DMS114 treated with DMSO at 0.1 percent for 48 hours (cell line): Measurements from ENCODE around the gene AUTS2.

Source experiments
- DNase-seq: peaks from one replicate; lab custom pipeline; 2025; ENCODE audit not compliant: unreplicated experiment; lab: John Stamatoyannopoulos, UW

Gene AUTS2

DNA sequence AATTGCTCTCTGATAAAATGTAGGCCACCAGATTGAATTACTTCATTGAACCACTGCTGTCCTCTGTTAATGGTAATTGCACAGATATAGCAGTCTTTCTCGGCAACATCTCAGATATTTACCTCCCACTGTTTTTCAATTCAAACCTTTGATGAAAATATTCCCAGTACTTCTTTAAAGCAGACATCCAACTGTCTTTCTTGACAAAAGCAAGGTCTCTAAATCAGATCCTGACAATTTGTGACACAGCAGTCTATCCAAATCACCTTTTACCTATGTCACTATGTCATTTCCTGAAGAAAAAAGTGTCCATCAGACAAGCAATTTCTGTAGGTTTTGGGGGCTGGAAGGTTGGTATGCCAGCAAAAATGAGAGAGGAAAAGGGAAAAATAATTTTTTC lies 555.7 kb downstream of the AUTS2 start:
- no peak for DNase-seq

DNA sequence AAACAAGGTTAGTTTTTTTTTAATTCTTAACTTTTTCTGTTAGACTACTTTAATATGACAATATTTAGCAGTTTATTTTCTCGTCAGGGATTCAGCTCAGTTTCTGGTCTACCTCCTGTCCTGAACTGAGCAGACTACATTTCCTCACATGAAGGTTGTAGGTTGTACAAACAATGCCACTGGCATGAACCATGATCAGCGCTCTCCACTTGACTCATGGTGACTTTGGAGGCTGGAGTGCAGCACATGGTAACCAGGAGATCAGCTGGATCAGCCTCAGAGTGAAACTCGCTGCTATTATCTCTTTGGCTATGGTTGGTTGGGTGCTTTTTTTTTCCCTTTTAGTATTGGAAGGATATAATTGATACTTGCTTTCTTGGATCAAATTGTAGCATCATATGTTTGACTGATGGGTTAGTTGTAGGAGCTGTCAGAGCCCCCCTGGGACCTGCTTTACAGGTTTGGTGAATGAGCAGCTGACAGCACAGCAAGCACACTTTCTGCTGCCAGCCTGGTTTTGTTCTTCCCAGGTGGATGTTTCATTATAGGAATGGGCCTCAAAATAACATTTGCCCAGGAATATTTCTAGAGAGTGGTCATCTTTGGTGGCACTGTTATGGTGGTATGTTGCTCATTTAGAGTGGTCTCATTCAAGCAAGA lies 556.4 kb downstream of the AUTS2 start:
- no peak for DNase-seq

DNA sequence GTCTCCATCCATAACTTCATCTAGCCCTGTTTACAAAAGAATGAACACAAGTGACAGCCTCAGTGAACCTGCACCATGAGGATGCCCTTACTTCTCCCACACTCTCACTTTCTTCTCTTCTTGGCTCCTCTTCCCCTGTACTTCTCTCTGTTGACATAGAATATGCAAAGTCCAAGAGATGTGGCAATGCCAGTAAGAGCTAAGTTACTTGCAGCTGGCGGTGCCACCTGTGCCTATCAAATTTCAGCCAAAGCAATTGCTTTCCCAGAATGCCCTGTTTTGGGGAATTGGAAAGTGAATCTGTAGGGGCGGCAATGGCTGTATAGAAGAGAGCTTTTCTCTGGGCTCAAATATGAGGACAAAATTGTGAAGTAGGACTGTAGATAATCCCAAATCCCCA lies 557.8 kb downstream of the AUTS2 start:
- no peak for DNase-seq

DNA sequence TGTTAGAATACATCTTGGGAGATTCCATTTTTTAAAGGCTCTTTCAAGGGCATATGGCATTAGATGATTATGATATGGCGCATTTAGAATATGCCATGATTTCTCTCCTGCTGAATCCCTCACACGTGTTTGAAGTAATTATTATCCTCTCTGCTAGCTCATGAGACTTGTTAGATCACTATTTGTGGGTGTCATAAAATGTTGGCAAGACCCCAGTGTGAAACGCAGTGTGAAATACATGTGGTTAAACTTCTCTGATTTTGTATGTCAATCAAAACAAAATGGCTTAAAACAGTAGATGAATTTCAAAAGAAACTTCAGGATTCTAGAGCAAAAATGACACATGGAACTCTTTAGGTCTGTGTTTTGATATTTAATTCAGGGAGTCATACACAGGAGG lies 560.8 kb downstream of the AUTS2 start:
- no peak for DNase-seq

DNA sequence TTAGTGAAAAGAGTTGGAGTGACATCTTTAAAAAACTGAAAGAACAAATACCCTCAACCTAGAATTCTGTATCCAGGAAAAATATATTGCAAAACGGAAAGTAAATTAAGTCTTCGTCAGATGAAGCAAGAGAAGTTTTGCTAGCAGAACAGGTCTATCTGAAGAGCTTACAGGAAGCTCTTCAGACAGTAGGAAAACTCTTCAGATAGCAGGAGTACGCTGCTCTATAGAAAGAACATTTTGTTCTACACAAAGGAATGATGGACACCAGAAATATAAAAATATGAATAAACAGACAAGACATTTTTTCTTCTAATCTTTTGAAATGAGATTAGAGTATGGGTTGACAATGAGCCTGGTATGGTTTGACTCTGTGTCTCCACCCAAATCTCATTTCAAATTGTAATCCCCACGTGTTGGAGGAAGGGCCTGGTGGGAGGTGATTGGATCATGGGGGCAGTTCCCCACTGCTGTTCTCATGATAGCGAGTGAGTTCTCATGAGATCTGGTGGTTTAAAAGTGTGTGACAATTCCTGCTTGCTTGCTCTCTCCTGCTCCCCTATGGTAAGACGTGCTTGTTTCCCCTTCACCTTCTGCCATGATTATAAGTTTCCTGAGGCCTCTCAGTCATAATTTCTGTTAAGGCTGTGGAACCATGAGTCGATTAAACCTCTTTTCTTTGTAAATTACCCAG lies 567.3 kb downstream of the AUTS2 start:
- DNase-seq = no peak

DNA sequence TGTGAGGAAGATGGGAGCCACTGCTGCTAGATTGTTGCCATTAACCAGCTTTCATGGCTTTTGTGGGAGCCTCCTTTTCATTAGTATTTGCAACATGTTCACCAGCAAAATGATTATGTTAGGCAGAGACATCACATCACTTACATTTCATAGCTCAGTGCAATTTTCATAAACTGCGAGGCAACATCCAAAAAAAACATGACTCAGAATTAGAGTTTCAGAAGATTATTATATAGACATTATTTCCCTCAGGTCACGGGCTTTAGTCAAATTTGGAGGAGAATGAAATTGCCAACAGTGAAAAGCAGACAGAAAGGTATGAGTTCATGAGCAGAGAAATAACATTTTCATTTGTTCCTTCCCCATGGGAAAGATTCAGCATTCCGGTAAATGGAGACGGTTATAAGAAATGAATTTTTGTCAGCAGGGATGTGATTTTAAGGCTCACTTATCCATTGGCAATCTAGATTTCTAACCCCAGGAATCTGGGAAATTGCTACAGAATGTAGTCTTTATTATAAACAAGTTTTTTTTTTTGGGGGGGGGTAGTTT lies 573.2 kb downstream of the AUTS2 start:
- DNase-seq = no peak

DNA sequence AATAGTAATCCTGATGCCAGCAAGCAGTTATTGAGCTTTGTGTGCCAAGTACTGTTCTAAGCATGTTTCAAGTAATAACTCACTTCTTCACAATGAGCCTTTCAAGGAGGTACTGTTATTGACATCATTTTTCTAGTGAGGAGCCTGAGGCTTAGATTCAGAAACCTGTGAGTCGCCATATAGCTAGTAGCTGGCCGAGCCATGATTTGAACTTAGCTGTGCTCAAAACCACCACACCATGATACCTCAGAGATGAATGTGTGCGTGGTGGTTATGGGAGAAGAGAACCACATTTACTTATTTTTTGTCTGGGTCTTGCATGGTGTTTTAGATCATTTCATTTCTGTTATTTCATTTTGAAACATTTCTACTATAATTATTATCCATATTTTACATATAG lies 578.9 kb downstream of the AUTS2 start:
- DNase-seq = no peak

DNA sequence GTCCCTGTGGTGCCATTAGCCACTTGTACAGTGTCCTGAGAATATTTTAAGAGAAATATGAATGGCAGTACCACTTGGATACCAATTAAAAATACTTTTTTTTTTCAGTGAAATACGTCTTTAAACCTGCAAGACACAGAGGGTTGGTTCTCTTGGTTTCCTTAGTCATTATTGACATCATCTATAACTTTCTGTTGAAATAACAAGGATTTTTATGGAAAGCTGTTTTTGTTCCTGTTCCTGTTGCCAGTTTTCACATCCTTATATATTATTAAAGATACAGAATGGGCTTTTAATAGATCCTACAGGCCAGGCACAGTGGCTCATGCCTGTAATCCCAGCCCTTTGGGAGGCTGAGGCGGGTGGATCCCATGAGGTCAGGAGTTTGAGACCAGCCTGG lies 579.9 kb downstream of the AUTS2 start:
- DNase-seq = no peak

DNA sequence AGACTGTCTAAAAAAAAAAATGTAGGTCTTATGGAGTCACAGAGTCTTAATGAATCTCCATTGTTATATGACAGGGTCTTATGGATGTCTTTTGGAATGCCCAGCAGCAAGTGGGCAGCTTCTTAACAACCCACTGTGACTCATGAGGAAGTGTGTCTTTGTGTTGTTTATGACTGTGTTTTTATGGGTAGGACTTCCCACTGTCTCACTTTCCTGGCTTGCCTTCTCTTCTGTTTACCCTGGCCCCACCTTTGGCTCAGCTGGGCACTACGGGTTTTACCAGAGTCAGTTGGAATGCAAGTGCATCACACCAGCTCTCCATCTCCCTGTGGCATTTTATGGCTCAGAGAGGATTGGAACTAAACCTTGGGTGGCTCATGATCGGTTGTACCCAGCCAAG lies 580.5 kb downstream of the AUTS2 start:
- DNase-seq = no peak

DNA sequence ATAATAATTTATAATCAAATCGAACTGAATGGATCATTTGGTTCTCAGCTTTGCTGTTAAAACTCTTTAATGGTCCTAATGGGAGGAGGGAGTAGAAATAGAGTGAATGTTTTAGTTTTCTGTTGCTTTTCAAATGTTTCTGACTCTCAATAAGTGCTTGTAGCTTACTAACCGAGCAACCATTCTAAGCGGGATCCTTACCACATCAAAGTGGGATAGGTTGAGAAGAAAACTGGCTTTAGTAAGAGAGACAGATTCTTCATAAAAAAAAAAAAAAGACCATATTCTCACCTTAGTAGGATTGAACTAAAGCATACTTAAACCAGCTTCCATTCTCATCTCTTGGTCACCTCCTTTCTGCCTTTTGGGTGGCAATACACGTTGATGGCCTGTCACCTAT lies 584.2 kb downstream of the AUTS2 start:
- no peak for DNase-seq

DNA sequence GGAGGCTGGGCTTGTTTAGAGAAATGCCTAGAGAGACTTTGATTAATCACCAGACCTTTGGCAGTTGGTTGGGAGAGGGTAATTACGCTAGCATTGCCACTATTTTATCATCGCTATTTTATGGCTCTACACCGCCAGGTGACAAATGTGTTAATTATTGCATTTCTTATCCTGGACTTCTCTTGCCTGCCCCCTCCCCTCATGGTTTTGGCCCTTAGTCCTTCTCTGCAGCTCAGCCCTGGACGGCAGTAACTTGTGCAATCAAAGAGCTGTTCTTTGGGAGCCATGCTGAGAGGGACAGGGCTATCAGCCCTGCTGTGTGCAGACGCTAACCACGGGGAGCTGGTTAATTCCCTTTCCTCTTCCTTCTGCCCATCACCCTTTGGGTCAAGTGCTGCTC lies 585.0 kb downstream of the AUTS2 start:
- DNase-seq = no peak

DNA sequence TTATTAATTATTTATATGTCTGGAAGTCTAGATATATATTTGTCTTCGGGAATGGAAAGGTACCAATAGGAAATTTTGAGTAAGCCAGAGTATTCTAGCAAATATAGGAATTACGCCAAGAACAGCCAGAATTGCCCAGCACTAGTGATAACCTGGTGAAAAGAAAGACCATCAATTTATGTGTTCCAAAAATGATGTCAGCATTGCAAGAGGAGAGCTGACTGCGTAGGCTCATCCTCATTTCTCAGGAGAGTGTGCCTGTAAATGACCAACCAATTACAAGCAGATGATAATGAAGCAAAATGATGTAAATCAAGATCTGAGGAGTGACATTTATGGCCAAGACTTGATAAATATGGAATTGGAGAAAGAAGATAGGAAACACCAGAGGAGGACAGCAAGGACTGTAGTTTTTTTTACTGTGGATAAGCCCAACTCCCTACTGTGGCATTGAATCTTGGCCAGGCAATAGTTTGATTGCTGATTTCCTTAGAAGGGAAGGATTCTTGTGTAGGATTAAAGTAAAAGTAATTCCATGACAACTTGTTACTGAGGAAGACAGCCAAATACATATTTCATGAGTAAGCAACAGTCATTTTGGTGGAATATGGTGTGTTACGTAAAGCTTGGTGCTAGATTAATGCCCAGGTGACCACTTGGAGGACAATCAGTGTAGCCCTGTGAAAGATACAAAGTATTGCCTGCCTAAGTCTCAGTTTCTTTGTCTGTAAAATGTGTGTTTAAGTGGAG lies 590.8 kb downstream of the AUTS2 start:
- DNase-seq = no peak

DNA sequence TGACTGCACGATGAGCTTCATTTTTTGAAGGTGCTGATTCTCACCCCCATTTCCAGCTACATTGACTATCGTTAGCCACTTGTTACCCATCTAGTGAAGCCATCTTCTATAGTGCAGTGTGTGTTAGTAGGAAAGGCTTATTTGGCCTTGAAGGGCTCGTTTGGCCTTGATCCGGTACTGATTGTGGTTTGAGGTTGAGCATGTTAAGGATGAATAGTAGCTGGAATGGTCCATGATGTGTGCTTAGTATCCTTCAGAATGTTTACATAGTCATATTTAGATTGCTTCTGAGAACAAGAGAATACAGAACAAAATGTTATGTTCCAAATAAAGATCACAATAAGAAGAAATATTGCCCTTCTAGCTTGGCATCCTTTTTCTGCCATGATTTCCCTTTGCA lies 591.5 kb downstream of the AUTS2 start:
- no peak for DNase-seq

DNA sequence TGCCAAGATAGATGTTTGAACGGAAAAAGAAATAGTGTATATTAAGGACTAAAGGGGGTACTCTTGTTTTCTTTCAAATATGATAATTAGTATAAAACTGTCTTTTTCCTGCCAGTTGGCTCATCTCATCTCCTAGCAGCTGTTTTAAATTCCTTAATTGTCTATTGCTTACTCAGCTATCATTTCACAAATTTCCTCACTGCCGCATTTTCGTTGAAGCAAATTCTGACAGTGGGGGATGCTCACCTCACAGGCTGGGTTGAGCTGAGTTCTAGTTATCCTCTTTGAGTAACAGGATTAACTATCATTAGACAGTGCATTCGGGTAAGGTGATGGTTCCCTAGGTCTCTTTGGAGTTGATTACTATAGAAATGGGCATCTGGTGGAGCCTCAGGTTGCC lies 592.0 kb downstream of the AUTS2 start:
- no peak for DNase-seq

DNA sequence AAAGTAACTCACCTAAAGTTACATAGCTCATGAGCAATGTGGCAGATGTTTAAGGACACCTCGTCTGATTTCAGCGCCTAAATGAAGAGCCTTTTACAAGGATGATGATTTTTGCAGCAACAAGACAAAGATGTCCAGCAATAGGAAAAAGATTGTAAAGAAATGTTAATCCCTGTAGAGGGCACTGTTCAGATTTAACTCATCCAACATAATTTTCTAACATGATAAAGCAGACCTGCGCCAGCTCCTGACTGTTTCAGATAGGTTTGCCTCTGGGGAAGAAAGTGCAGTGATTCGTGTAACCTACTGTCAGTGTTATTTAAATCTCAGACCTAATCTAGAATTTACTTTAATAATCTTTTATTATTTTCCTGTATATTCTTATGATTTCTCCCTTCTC lies 595.2 kb downstream of the AUTS2 start:
- DNase-seq = peak; percentile 13

DNA sequence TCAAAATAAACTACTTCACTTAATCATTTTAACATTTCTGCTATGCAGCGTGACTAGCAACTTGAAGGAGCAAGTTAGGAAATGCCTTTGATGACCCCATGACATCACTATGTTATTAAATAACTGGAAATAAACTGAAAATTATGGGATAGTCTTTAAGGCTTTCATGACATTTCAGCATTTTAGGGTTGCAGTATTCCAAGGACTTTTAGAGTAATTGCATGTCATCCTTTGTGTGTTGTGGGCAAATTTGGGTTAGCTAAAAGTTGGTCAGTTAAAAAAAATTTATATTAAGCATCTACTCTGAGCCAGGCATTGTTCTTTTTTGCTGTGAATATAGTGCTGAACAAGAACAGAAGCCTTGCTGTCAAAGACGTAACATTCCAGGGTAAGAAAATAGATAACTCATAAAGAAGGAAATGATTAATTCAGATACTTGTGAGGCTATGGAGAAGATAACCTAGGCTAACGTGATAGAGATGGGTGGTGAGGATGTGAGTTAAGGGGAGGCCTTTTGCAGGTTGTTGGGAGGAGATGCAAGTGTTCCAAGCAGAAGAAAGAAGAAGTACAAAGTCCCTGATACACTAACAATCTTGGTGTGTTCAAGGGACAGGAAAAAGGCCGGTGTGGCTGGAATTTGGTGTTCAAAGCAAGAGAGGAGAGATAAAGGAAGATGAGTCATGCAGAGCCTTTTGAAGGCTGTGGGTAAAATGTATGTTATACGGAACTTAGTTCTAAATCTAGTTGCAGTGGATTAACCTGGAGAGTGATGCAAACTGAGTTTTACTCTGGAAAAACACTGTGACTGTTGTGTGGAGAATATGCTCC lies 610.2 kb downstream of the AUTS2 start:
- DNase-seq = no peak

DNA sequence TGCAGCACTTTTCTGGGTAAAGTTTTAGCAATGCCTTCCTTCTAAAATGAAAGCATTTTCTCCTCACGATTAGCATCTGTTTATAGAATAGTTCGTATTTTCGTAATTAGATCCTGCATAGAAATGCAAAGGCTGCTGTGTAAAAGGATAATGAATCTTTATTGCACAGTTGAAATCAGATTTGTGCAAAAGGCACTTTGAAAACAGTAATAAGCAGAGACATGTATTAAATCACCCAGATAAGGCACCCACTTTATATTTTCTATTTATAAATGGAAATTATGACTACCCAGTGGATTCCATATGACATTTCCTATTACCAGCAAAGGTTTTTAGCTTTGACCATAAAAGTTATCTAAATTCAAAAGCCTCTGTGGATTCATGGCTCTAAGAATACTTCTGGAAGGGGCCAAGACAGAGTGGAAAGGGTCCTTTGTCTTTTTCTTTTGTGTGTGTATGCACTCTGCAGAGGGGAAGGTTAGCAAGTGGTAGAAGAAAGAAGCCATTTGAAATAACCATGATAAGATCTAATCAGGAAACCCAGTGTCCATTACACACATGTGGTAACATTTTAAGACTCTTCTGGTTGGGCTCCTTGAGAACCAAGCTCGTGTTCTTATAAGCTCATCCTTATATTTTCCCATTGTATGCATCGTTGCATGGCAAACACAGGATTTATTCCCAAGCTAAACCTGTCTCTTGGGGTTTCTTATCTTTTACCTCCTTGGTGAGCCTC lies 612.1 kb downstream of the AUTS2 start:
- no peak for DNase-seq

DNA sequence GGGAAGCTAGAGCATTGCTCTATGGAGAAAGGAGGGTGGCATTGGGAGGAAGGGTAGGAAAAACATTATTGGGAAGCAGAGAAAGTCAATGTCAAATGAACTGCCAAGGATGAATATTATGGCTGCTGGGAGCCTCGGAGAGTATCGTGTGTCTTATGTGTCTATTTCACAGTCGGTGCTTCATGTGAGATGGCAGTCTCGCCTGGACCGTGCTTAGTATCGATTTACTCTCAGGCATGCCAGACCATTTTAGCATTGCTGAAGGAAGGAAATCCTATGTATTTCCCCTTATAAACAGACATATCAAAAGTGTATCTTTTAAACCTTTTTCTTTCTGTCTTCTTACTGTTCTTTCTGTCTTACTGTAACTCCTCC lies 612.6 kb downstream of the AUTS2 start:
- DNase-seq = no peak

DNA sequence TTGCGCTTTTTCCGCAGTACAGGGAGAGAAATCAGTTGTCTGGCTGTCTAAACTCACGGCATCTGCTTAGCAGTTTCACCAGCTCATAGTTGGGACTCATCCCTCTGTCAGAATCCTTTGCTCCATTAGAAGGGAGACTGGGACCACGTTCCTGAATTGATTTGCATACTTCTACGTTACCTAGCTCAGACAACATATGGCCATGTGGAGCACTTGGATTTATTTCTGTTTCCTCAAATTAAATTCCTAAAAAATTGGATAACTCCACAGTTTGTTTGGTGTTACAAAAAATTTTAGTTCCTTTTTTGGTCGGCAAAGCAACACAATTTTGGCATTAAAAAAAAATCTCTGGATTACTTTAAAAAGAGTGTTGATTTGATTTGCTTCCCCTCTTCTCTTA lies 614.0 kb downstream of the AUTS2 start:
- DNase-seq = no peak

DNA sequence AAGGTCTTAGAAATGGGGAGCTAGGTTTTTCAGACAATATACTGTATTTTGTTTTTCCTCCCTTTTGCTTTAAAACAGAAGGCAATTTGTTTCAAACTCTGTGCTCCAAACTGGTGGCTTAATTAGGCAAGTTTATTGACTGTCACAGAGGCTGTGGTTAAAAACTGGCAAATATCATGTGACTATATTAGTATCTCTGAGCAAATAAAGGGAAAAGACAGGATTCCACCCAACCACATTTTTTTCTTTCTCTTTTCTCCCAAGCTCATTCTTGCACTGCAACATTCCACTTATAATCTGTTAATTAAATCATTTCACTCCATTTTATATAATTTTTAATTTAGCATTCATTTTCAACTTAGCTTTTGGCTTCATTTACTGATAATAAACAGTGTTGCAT lies 615.8 kb downstream of the AUTS2 start:
- no peak for DNase-seq

DNA sequence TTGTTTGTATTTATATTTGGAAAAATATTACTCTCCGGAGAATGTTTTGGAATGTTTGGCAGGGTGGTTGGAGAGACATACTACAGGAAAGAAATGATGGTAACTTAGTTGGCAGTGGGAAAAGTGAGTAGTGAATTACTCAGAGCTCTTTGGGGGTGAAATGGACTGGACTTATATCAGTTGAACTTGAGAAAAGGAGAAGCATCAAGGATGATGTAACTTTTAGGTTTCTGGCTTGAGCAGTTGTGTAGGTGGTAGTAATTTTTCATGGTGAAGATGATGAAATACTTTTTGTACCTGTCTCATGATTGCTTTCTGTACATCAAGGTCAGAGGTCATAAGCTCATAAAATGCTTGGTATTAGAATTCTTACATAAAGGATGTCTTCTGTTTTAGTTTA lies 617.2 kb downstream of the AUTS2 start:
- DNase-seq = no peak
